ENCODE measurements around the gene VEPH1.

DNA sequence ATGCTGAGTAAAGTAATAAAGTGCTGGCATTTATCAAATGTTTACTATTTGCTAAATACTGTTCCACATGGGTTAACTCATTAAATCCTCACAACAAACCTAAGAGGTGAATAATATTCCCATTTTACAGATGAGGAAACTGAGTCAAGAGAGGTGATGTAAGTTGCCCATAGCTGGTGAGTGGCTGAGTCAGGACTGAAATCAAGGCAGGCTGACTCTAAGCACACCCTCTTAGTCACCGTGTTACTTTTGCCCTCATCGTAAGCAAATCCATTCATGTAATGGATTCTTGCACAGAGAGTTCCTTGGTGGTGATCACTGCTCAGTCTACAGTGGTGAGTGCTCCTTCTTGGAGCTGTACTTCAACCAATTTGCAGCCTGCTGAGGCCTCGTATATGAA is 95.4 kb downstream of the VEPH1 start:
- TF ChIP-seq EP300 (IDR thresholded peaks at IDR 0.05) = no peak
- TF ChIP-seq, protein P1, sequence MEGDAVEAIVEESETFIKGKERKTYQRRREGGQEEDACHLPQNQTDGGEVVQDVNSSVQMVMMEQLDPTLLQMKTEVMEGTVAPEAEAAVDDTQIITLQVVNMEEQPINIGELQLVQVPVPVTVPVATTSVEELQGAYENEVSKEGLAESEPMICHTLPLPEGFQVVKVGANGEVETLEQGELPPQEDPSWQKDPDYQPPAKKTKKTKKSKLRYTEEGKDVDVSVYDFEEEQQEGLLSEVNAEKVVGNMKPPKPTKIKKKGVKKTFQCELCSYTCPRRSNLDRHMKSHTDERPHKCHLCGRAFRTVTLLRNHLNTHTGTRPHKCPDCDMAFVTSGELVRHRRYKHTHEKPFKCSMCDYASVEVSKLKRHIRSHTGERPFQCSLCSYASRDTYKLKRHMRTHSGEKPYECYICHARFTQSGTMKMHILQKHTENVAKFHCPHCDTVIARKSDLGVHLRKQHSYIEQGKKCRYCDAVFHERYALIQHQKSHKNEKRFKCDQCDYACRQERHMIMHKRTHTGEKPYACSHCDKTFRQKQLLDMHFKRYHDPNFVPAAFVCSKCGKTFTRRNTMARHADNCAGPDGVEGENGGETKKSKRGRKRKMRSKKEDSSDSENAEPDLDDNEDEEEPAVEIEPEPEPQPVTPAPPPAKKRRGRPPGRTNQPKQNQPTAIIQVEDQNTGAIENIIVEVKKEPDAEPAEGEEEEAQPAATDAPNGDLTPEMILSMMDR (IDR thresholded peaks at IDR 0.05) = no peak

Measured in tibial nerve (tissue), 4 donors.